PC-3 (cell line): ENCODE results near the gene MUC6. TPM values are rescaled to one million over a fixed set of nuclear protein-coding genes. Genes with fewer than 3 reads are reported as not detected.

Source experiments
- ATAC-seq: fragments of 200-7000 bp; cut with Tn5 transposase; 2 replicates; pipeline ENCODE4 v1.9.1; 2020; ENCODE audit warnings: mild to moderate bottlenecking, moderate library complexity
- BruUV-seq: library from RNA; stranded (reverse); fragments of 400-500 nt; replicated peaks from 2 replicates; lab custom pipeline; 2021; lab: Mats Ljungman, UMichigan
- CTCF ChIA-PET: fragments of 300-600 bp; sonication (Branson Sonifier 250); formaldehyde crosslinking; loops from one replicate; lab custom pipeline; 2022; ENCODE audit warnings: antibody characterized with exemption; lab: Charles Lee
- POLR2A ChIA-PET: fragments of 300-600 bp; sonication (Branson Sonifier 250); formaldehyde crosslinking; loops from one replicate; lab custom pipeline; 2022; ENCODE audit warnings: antibody characterized with exemption; ENCODE audit not compliant: unreplicated experiment; lab: Charles Lee
- DNase-seq: peaks from one replicate; pipeline ENCODE4 v3.0.0-alpha.2; 2015
- H2AFZ ChIP-seq: fragments of 300-600 bp; sonication (generic); 2 replicates; pipeline ENCODE4 v1.6.0; 2016; ENCODE audit warnings: antibody characterized with exemption, low read length
- H3F3A ChIP-seq: fragments of 300-600 bp; sonication (generic); one replicate; pipeline ENCODE4 v1.6.0; 2017; ENCODE audit warnings: antibody characterized with exemption, low read length, control low read depth, mild to moderate bottlenecking; ENCODE audit not compliant: unreplicated experiment
- H3K27ac ChIP-seq: fragments of 300-600 bp; sonication (generic); 2 replicates; pipeline ENCODE4 v1.5.1; 2016; ENCODE audit warnings: mild to moderate bottlenecking, low read length
- H3K27me3 ChIP-seq: fragments of 300-600 bp; sonication (generic); 2 replicates; pipeline ENCODE4 v1.6.1; 2016; ENCODE audit warnings: low read length, mixed read lengths
- H3K36me3 ChIP-seq: fragments of 300-600 bp; sonication (generic); 2 replicates; pipeline ENCODE4 v1.6.1; 2016; ENCODE audit warnings: low read depth, mixed run types, low read length, mixed read lengths
- H3K4me1 ChIP-seq: fragments of 300-600 bp; sonication (generic); 2 replicates; pipeline ENCODE4 v1.5.1; 2016; ENCODE audit warnings: low read length; ENCODE audit not compliant: insufficient read depth
- H3K4me2 ChIP-seq: fragments of 300-600 bp; sonication (generic); 2 replicates; pipeline ENCODE4 v1.6.0; 2016; ENCODE audit warnings: low read length
- H3K4me3 ChIP-seq: fragments of 300-600 bp; sonication (generic); 2 replicates; pipeline ENCODE4 v1.5.1; 2016; ENCODE audit warnings: mild to moderate bottlenecking, low read length, mixed read lengths
- H3K79me2 ChIP-seq: fragments of 300-600 bp; sonication (generic); 2 replicates; pipeline ENCODE4 v1.6.1; 2017; ENCODE audit warnings: low read length, mixed read lengths
- H3K9ac ChIP-seq: fragments of 300-600 bp; sonication (generic); 2 replicates; pipeline ENCODE4 v1.6.0; 2016; ENCODE audit warnings: mild to moderate bottlenecking, low read length
- H3K9me2 ChIP-seq: fragments of 300-600 bp; sonication (generic); replicated peaks from 2 replicates; pipeline ENCODE4 v1.6.1; 2016; ENCODE audit warnings: mixed run types, low read length, mixed read lengths
- H3K9me3 ChIP-seq: fragments of 300-600 bp; sonication (generic); 2 replicates; pipeline ENCODE4 v1.6.1; 2016; ENCODE audit warnings: low read length, mixed read lengths
- H4K20me1 ChIP-seq: fragments of 300-600 bp; sonication (generic); 2 replicates; pipeline ENCODE4 v1.6.1; 2016; ENCODE audit warnings: low read length, mixed read lengths
- CTCF ChIP-seq: fragments of 300-600 bp; sonication (generic); conservative IDR thresholded peaks from 2 replicates; pipeline ENCODE4 v1.5.1; 2017; ENCODE audit warnings: antibody characterized with exemption, low read depth, mild to moderate bottlenecking, low read length
- EZH2 ChIP-seq: fragments of 300-600 bp; sonication (generic); IDR thresholded peaks from one replicate; pipeline ENCODE4 v1.6.1; 2017; ENCODE audit warnings: antibody characterized with exemption, mild to moderate bottlenecking, low read length; ENCODE audit not compliant: unreplicated experiment
- EZH2phosphoT487 ChIP-seq: fragments of 300-600 bp; sonication (generic); IDR thresholded peaks from 2 replicates; pipeline ENCODE4 v1.6.1; 2018; ENCODE audit warnings: mild to moderate bottlenecking, antibody characterized with exemption, low read length, borderline replicate concordance
- intact Hi-C: fragments of 100-400 bp; cut with micrococcal nuclease; formaldehyde crosslinking; loops from 2 replicates; pipeline ENCODE4 v1.9.0; 2023
- total RNA-seq: library from RNA; depleted of rRNA; stranded (reverse); fragments of >200 nt; gene quantifications from 2 replicates; pipeline ENCODE4 v1.2.3, GENCODE V29; 2014

MUC6 gene
- total RNA-seq, 1 experiment from 2014 or later: 0.18 TPM

GRCh38 chr11:972523-973211 lies 63.9 kb downstream of the MUC6 start:
- no peak for TF ChIP-seq CTCF
- TF ChIP-seq EZH2: no peak
- ChIA-PET POLR2A (no interaction called here), CTCF (no interaction called here)
- Histone ChIP-seq H3K9ac (no peak overlapping the region), H3K4me1 (no peaks in the 10 kb centered on the region), H3K9me3 (no peaks in the 10 kb centered on the region), H3K27ac (no peak overlapping the region), H3F3A (no peaks in the 10 kb centered on the region), H3K27me3 (no peaks in the 10 kb centered on the region), H2AFZ (no peak overlapping the region), H4K20me1 (no peaks in the 10 kb centered on the region), H3K4me2 (no peak overlapping the region), H3K9me2 (no peaks in the 10 kb centered on the region), H3K79me2 (peaks cover 3% of the 10 kb centered on the region; the same call in 1 of the 2 replicates), H3K36me3 (no peaks in the 10 kb centered on the region; the same call in 1 of the 2 replicates), H3K4me3 (no peak overlapping the region)
- intact Hi-C loops: no loop called here
- DNase-seq: no peak
- ATAC-seq: no peak
- no TSS peak for BruUV-seq

GRCh38 chr11:971731-972365 lies 64.7 kb downstream of the MUC6 start:
- CTCF ChIA-PET: no interaction called here
- BruUV-seq: no TSS peak
- no peak overlapping the region for H3K27ac ChIP-seq

More at GRCh38 chr11:971731-972365, 64.7 kb downstream of the MUC6 start:
- Histone ChIP-seq H3K9me3 (no peaks in the 10 kb centered on the region), H2AFZ (no peak overlapping the region), H3K9me2 (no peaks in the 10 kb centered on the region), H3K27me3 (no peaks in the 10 kb centered on the region), H3K4me3 (no peak overlapping the region), H3K79me2 (peaks cover 3% of the 10 kb centered on the region; the same call in 1 of the 2 replicates), H3F3A (no peaks in the 10 kb centered on the region), H3K9ac (no peak overlapping the region), H4K20me1 (no peaks in the 10 kb centered on the region), H3K4me1 (no peaks in the 10 kb centered on the region), H3K36me3 (no peaks in the 10 kb centered on the region; the same call in 1 of the 2 replicates), H3K4me2 (no peak overlapping the region)
- intact Hi-C loops: no loop called here
- TF ChIP-seq CTCF: no peak
- TF ChIP-seq EZH2: no peak
- no peak for TF ChIP-seq EZH2phosphoT487
- POLR2A ChIA-PET: no interaction called here
- ATAC-seq: no peak
- DNase-seq: no peak
